GM19351 (cell line): ENCODE data around the gene SAMD4A.
A peak's percentile ranks its signal among the peaks of the same experiment; 100 is the strongest.

Source experiments
- ATAC-seq: cut with Tn5 transposase; IDR thresholded peaks from one replicate; pipeline ENCODE4 v1.9.1; 2021; ENCODE audit warnings: mild to moderate bottlenecking, moderate library complexity; ENCODE audit not compliant: unreplicated experiment

The SAMD4A gene

GRCh38 chr14:54754116-54754622, 187.2 kb downstream of the SAMD4A start:
- no peak for ATAC-seq

GRCh38 chr14:54754623-54755386, 187.9 kb downstream of the SAMD4A start:
- no peak for ATAC-seq

- no peak for ATAC-seq
These were observed 189.9 kb downstream of the SAMD4A start for GRCh38 chr14:54756656-54757392.

- ATAC-seq = no peak
These were observed 191.1 kb downstream of the SAMD4A start for GRCh38 chr14:54758041-54758440.

GRCh38 chr14:54759982-54760585, 193.2 kb downstream of the SAMD4A start:
- no peak for ATAC-seq

GRCh38 chr14:54760866-54761575, 194.1 kb downstream of the SAMD4A start:
- ATAC-seq = no peak

GRCh38 chr14:54761835-54762234, 194.9 kb downstream of the SAMD4A start:
- no peak for ATAC-seq

GRCh38 chr14:54762296-54762695, 195.4 kb downstream of the SAMD4A start:
- ATAC-seq = no peak

- ATAC-seq = no peak
These were observed 196.8 kb downstream of the SAMD4A start for GRCh38 chr14:54763761-54764160.

- no peak for ATAC-seq
These were observed 199.6 kb downstream of the SAMD4A start for GRCh38 chr14:54766276-54767138.

GRCh38 chr14:54767139-54767431, 200.2 kb downstream of the SAMD4A start:
- no peak for ATAC-seq

- ATAC-seq = no peak
These were observed 200.5 kb downstream of the SAMD4A start for GRCh38 chr14:54767450-54767849.

GRCh38 chr14:54768501-54769129, 201.7 kb downstream of the SAMD4A start:
- no peak for ATAC-seq

GRCh38 chr14:54769951-54770863, 203.3 kb downstream of the SAMD4A start:
- ATAC-seq = no peak

- no peak for ATAC-seq
These were observed 204.6 kb downstream of the SAMD4A start for GRCh38 chr14:54771411-54772027.

GRCh38 chr14:54772451-54772881, 205.5 kb downstream of the SAMD4A start:
- no peak for ATAC-seq

GRCh38 chr14:54773171-54774006, 206.5 kb downstream of the SAMD4A start:
- ATAC-seq = peak; percentile 64
